Chondrocyte (in vitro differentiated cells): ENCODE data around the gene PTPRN2. TPM values are rescaled to one million over a fixed set of nuclear protein-coding genes. Genes with fewer than 3 reads are reported as not detected.
A peak's percentile ranks its signal among the peaks of the same experiment; 100 is the strongest.
"Not testable (repeated sequence)": the region's sequence is repeated elsewhere in the genome, so short reads cannot be mapped to it uniquely, and the experiment has no call there.

Experiments used
- DNase-seq: peaks from one replicate; pipeline ENCODE4 v3.0.0; 2021; ENCODE audit warnings: mixed read lengths, low spot score
- H3K27ac Mint-ChIP-seq: one replicate; pipeline ENCODE4 v1.8.0; 2021; ENCODE audit warnings: mild to moderate bottlenecking, moderate library complexity, mixed read lengths; ENCODE audit not compliant: unreplicated experiment
- H3K27me3 Mint-ChIP-seq: 2 replicates; pipeline ENCODE4 v1.8.0; 2021; ENCODE audit warnings: low read depth, mixed read lengths
- H3K36me3 Mint-ChIP-seq: 2 replicates; pipeline ENCODE4 v1.8.0; 2021; ENCODE audit warnings: low read depth, mixed read lengths
- H3K4me1 Mint-ChIP-seq: 2 replicates; pipeline ENCODE4 v1.8.0; 2021; ENCODE audit warnings: low read depth, mild to moderate bottlenecking, mixed read lengths
- H3K4me3 Mint-ChIP-seq: one replicate; pipeline ENCODE4 v1.8.0; 2021; ENCODE audit warnings: mild to moderate bottlenecking, moderate library complexity, mixed read lengths; ENCODE audit not compliant: unreplicated experiment
- H3K9me3 Mint-ChIP-seq: 2 replicates; pipeline ENCODE4 v1.8.0; 2021; ENCODE audit warnings: low read depth, mixed read lengths
- total RNA-seq: library from RNA; stranded (reverse); gene quantifications from 3 replicates; pipeline ENCODE4 v1.2.1, GENCODE V29; 2021
- TF ChIP-seq, protein P1 (sequence below): fragments of 200-600 bp; sonication (generic); IDR thresholded peaks from 2 replicates; pipeline ENCODE4 v1.5.0; 2021; ENCODE audit warnings: antibody characterized with exemption, mild to moderate bottlenecking, moderate library complexity

Gene PTPRN2
- total RNA-seq, 1 donor from 2014 or later, result 0.30 TPM

DNA sequence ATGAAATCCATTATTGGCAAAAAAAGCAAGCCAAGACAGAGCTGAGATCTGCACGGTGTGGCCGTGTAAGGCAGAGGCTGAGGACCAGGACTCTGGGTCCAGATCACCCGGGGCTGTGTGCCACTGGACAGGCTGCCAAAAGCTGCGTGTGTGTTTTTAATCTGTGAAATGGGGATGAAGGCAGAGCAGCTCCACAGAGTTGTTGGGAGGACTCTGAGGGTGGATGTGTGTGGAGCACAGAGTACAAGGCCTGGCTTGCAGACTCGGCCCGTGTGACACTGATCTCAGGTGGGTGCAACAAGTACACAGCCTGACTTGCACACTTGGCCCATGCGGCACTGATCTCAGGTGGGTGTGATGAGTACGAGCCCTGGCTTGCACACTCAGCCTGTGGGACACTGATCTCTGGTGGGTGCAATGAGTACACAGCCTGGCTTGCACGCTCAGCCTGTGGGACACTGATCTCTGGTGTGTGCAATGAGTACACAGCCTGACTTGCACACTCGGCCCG, 921.0 kb downstream of the PTPRN2 start:
- TF ChIP-seq, protein P1, sequence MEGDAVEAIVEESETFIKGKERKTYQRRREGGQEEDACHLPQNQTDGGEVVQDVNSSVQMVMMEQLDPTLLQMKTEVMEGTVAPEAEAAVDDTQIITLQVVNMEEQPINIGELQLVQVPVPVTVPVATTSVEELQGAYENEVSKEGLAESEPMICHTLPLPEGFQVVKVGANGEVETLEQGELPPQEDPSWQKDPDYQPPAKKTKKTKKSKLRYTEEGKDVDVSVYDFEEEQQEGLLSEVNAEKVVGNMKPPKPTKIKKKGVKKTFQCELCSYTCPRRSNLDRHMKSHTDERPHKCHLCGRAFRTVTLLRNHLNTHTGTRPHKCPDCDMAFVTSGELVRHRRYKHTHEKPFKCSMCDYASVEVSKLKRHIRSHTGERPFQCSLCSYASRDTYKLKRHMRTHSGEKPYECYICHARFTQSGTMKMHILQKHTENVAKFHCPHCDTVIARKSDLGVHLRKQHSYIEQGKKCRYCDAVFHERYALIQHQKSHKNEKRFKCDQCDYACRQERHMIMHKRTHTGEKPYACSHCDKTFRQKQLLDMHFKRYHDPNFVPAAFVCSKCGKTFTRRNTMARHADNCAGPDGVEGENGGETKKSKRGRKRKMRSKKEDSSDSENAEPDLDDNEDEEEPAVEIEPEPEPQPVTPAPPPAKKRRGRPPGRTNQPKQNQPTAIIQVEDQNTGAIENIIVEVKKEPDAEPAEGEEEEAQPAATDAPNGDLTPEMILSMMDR, result no peak

DNA sequence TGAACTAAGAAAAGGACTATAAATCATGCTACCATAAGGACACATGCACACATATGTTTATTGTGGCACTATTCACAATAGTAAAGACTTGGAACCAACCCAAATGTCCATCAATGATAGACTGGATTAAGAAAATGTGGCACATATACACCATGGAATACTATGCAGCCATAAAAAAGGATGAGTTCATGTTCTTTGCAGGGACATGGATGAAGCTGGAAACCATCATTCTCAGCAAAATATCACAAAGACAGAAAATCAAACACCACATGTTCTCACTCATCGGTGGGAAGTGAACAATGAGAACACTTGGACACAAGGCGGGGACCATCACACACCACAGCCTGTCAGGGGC, 922.0 kb downstream of the PTPRN2 start:
- H3K27ac Mint-ChIP-seq, H3K4me3 Mint-ChIP-seq, DNase-seq, H3K36me3 Mint-ChIP-seq, H3K9me3 Mint-ChIP-seq, H3K4me1 Mint-ChIP-seq: not testable (repeated sequence)
- peaks cover 24% of the 10 kb centered on the region for H3K27me3 Mint-ChIP-seq

More for the DNA sequence above, 921.0 kb downstream of the PTPRN2 start:
- H3K4me3 Mint-ChIP-seq, result no peak overlapping the region
- H3K27me3 Mint-ChIP-seq, result peaks cover 26% of the 10 kb centered on the region
- H3K36me3 Mint-ChIP-seq, result no peaks in the 10 kb centered on the region
- H3K4me1 Mint-ChIP-seq, result peaks cover 8% of the 10 kb centered on the region
- DNase-seq, result no peak
- H3K27ac Mint-ChIP-seq, result no peak overlapping the region
- peaks cover 4% of the 10 kb centered on the region for H3K9me3 Mint-ChIP-seq

DNA sequence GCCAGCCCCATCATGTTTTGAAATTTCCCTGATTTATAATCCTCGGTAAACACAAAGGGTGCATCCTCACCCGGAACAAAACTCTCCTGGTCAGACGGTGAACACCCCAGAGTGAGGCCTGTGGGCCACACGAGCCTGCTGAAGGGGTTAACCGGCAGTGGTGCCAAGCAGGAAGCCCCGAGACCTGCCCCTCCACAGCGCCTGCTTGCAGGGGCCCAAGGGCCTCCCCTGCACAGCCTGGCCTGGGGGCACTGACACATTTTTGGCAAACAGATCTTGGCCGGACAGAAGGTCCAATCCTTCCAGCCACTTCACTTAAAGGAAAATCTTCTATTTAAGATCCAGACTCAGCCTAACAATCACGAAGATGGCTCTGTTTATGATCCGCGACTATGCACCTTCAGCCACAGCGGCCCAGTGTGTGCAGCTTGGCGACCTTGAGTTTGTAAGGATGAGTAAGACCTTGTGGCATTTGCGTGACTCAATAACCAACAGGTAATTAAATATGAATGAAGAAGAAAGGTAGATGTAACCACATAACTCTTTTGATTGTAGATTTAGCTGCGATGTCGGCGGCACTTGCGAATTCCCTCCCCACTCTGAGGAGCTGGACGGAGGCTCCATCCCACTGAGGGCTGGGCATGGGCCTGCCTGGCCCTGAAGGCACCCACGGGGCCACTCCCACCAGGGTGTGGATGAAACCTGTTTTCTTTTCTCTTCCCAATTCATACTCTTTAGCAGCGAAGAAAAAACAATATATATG, 922.6 kb downstream of the PTPRN2 start:
- H3K36me3 Mint-ChIP-seq, result no peaks in the 10 kb centered on the region
- TF ChIP-seq, protein P1, result no peak
- no peaks in the 10 kb centered on the region for H3K4me1 Mint-ChIP-seq
- peaks cover 4% of the 10 kb centered on the region for H3K9me3 Mint-ChIP-seq
- peaks cover 18% of the 10 kb centered on the region for H3K27me3 Mint-ChIP-seq
- no peak overlapping the region for H3K27ac Mint-ChIP-seq
- no peak overlapping the region for H3K4me3 Mint-ChIP-seq
- no peak for DNase-seq

DNA sequence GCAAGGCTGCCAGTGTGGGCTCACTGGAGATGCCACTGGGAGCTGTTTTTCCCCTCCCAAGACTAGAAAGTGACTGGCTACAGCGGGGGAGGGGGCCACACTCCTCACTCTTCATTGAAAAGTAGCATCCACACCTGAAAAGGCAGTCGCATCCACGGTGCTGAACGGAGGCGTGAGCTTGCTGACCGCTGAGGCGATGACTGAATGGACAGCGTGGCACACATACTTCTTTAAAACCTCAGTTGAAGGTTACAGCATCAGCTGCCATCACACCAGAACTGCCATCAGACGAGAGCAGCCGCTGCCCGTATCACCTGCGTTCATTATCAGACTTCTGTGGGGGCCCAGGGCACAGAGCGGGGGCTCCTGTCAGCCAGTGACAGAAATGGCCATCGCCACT, 923.6 kb downstream of the PTPRN2 start:
- H3K36me3 Mint-ChIP-seq, result no peaks in the 10 kb centered on the region
- H3K27me3 Mint-ChIP-seq, result peaks cover 9% of the 10 kb centered on the region
- no peak overlapping the region for H3K27ac Mint-ChIP-seq
- TF ChIP-seq, protein P1, result no peak
- peaks cover 4% of the 10 kb centered on the region for H3K9me3 Mint-ChIP-seq
- no peaks in the 10 kb centered on the region for H3K4me1 Mint-ChIP-seq
- no peak for DNase-seq
- H3K4me3 Mint-ChIP-seq, result no peak overlapping the region

DNA sequence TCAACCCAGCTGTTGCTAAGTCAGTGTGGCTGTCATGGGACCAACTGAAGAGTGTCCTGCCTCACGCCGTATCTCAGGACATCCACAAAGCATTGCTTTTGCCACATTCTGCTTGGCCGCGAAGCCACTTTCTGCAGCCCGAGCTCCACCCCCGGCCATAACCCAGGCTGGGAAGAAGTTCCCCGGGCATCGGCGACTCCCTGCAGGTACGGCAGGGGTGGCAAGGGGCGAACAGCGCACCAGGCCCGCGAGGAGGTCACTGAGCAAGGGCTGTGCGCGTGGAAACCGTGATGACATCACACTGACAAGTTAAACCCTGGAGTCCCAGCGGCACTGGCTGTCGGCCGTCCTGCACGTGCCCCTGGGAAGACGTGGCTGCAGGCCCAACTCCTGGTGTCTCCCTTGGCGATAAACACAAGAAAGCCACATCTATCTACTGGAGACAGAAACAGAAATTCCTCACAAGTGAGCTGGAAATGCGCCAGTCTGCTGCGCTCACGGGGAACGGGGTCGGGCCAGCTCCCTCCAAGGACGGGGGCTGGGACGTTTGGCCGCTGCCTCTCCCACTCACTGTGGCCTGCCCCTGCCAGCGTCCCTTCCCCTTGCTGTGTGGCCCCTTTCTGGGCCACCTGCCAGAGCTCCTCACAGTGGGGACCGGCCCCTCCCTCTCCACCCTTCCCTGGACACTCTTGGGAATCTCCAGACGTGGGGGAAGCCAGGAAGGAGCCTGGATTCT, 924.5 kb downstream of the PTPRN2 start:
- no peaks in the 10 kb centered on the region for H3K4me1 Mint-ChIP-seq
- peaks cover 4% of the 10 kb centered on the region for H3K27me3 Mint-ChIP-seq
- H3K27ac Mint-ChIP-seq, result no peak overlapping the region
- no peaks in the 10 kb centered on the region for H3K36me3 Mint-ChIP-seq
- no peak overlapping the region for H3K4me3 Mint-ChIP-seq
- peaks cover 4% of the 10 kb centered on the region for H3K9me3 Mint-ChIP-seq
- TF ChIP-seq, protein P1, result no peak
- peak; percentile 81 for DNase-seq
